OCI-LY3 (cell line): ENCODE data around the gene SHROOM1.

Experiments used
- EZH2phosphoT487 ChIP-seq: fragments of 200-600 bp; shearing (Covaris generic); IDR thresholded peaks from 2 replicates; pipeline ENCODE4 v1.6.1; 2018; ENCODE audit warnings: antibody characterized with exemption, mixed run types, low read depth
- TF ChIP-seq, protein P1 (sequence below): fragments of 200-600, 300-600 bp; sonication (generic); IDR thresholded peaks from 2 replicates; pipeline ENCODE4 v1.5.1; 2014; ENCODE audit warnings: antibody characterized with exemption, low read length, low read depth

DNA sequence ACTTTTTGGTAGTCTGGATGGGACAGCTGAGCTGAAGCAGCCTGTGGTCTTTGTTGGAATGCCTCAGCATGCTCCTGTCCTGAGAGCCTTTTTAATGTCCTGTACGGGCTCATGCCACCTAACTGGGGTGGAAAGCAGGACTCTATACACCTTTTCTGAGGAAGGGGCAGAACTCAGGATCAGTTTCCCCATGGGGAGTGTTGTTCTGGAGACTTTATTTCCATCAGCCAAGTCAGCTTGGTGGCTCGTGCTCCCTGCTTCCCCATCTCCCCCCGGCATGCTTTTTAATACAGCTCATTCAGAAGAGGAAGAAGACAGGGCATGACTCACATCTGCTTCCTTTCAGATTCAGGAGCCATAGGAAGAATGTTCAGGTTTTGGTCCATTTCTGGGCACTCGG is 48.3 kb downstream of the SHROOM1 start:
- TF ChIP-seq, protein P1, sequence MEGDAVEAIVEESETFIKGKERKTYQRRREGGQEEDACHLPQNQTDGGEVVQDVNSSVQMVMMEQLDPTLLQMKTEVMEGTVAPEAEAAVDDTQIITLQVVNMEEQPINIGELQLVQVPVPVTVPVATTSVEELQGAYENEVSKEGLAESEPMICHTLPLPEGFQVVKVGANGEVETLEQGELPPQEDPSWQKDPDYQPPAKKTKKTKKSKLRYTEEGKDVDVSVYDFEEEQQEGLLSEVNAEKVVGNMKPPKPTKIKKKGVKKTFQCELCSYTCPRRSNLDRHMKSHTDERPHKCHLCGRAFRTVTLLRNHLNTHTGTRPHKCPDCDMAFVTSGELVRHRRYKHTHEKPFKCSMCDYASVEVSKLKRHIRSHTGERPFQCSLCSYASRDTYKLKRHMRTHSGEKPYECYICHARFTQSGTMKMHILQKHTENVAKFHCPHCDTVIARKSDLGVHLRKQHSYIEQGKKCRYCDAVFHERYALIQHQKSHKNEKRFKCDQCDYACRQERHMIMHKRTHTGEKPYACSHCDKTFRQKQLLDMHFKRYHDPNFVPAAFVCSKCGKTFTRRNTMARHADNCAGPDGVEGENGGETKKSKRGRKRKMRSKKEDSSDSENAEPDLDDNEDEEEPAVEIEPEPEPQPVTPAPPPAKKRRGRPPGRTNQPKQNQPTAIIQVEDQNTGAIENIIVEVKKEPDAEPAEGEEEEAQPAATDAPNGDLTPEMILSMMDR, result no peak
- no peak for TF ChIP-seq EZH2phosphoT487
